ENCODE measurements around the gene PIGA. TPM values are rescaled to one million over a fixed set of nuclear protein-coding genes. Genes with fewer than 3 reads are reported as not detected.
"Not testable (repeated sequence)": the region's sequence is repeated elsewhere in the genome, so short reads cannot be mapped to it uniquely, and the experiment has no call there.

PIGA gene
- total RNA-seq, 1 donor from 2014 or later = 54.6 TPM

- no peak for DNase-seq (ENCODE audit: low spot score in 2 of 2)
- Histone ChIP-seq H3K27me3 (no peaks in the 10 kb centered on the region), H3K27ac (no peak overlapping the region), H3K36me3 (no peaks in the 10 kb centered on the region), H3K9me3 (no peaks in the 10 kb centered on the region), H3K4me3 (no peak overlapping the region), H3K4me1 (no peaks in the 10 kb centered on the region)
- intact Hi-C loops (cut with DNase I) = no loop called here
- TF ChIP-seq CTCF (IDR thresholded peaks at IDR 0.05) = no peak
Observed at GRCh38 chrX:15292861-15293260, 42.5 kb downstream of the PIGA start.

GRCh38 chrX:15277604-15278003, 57.7 kb downstream of the PIGA start:
- no peak for TF ChIP-seq CTCF (IDR thresholded peaks at IDR 0.05)
- H3K9me3 ChIP-seq = no peaks in the 10 kb centered on the region
- H3K4me3 ChIP-seq = no peak overlapping the region
- no peaks in the 10 kb centered on the region for H3K27me3 ChIP-seq
- no peaks in the 10 kb centered on the region for H3K36me3 ChIP-seq
- intact Hi-C loops (cut with DNase I) = no loop called here
- no peak for DNase-seq (ENCODE audit: low spot score in 2 of 2)
- no peak overlapping the region for H3K27ac ChIP-seq
- no peaks in the 10 kb centered on the region for H3K4me1 ChIP-seq

GRCh38 chrX:15274946-15275345, 60.4 kb downstream of the PIGA start:
- Histone ChIP-seq H3K4me3 (no peak overlapping the region), H3K27ac (no peak overlapping the region), H3K9me3 (no peaks in the 10 kb centered on the region), H3K4me1 (no peaks in the 10 kb centered on the region), H3K36me3 (no peaks in the 10 kb centered on the region), H3K27me3 (no peaks in the 10 kb centered on the region)
- DNase-seq (ENCODE audit: low spot score in 2 of 2) = no peak
- no peak for TF ChIP-seq CTCF (IDR thresholded peaks at IDR 0.05)
- intact Hi-C loops (cut with DNase I) = no loop called here

- H3K27me3 ChIP-seq; H3K4me1 ChIP-seq; DNase-seq (ENCODE audit: low spot score in 2 of 2); H3K36me3 ChIP-seq; intact Hi-C loops (cut with DNase I); H3K27ac ChIP-seq; H3K4me3 ChIP-seq; H3K9me3 ChIP-seq: not testable (repeated sequence)
Observed at GRCh38 chrX:15273275-15273674, 62.0 kb downstream of the PIGA start.

- H3K4me3 ChIP-seq = no peak overlapping the region
- no peak for DNase-seq (ENCODE audit: low spot score in 2 of 2)
- intact Hi-C loops (cut with DNase I) = no loop called here
- no peaks in the 10 kb centered on the region for H3K27me3 ChIP-seq
- H3K27ac ChIP-seq = no peak overlapping the region
- H3K9me3 ChIP-seq = no peaks in the 10 kb centered on the region
- H3K36me3 ChIP-seq = no peaks in the 10 kb centered on the region
- H3K4me1 ChIP-seq = no peaks in the 10 kb centered on the region
- no peak for TF ChIP-seq CTCF (IDR thresholded peaks at IDR 0.05)
Observed at GRCh38 chrX:15271757-15272156, 63.6 kb downstream of the PIGA start.

- no peaks in the 10 kb centered on the region for H3K4me1 ChIP-seq
- no peaks in the 10 kb centered on the region for H3K9me3 ChIP-seq
- H3K27me3 ChIP-seq = no peaks in the 10 kb centered on the region
- H3K4me3 ChIP-seq = peak within 1 kb of the TSS in 1 of 2 donors; percentile 38
- TF ChIP-seq CTCF (IDR thresholded peaks at IDR 0.05) = no peak
- DNase-seq (ENCODE audit: low spot score in 2 of 2) = no peak
- no peak within 1 kb of the TSS for H3K27ac ChIP-seq
- intact Hi-C loops (cut with DNase I) = no loop called here
- no peaks in the 10 kb centered on the region for H3K36me3 ChIP-seq
Observed at GRCh38 chrX:15269618-15270521, 65.5 kb downstream of the PIGA start, which contains the start of gene ASB9. ASB9 (minus strand) TSS chrX:15270083; CDS start chrX:15269874, 209 bp downstream.
